Measurements from ENCODE around the gene PKNOX2.
A peak's percentile ranks its signal among the peaks of the same experiment; 100 is the strongest.

The PKNOX2 gene

DNA sequence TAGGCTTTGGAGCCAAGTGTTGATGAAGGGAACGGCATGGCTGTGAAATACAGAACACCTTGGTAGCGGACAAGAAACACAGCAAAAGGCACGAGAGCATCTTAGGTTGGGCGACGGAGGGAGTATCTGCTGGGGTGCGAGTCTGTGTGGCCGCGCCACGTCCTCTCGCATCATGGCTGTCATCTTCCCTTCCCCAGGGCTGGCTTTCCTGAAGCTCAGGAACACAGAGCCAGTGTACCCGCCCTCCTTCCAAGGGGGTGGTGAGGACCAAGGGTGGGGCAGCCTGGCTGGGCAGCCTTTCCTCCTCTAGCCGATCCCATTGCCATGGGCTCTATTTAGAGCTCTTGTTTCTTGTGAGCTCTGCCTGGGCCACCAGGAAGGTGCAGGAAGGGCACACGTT, 177.1 kb downstream of the PKNOX2 start:
- no peak for DNase-seq (ENCODE audit: low read depth)

DNA sequence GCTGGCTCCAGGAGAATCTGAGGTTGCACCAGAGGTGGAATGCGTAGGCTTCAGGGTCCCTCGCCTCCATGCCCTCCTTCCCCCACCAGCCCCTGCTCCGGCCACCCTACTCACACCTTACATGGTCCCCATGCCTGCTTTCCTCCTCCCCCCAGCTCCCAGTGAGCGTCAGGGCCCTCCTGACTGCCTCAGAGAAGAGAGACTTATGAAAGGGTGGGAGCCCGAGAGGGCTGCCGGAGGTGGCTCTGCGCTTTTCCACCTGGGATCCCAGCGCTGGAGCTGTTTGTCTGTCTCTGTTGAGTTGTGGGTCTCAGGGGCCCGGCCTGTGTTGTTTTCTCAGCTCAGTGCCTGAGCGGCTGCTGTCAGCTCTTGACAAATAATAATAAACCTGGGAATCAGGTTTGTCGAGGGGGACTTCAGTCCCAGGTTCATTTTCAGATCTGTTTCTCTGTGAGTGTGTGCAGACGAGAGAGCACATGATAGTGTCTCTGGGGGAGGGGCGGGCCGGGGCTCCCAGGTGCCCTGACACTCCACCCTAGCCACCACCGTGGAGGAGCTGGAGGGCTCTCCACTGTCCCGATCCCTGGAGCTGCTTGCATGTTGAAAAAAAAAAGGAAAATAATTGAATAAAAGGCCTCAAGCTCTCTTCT, 177.9 kb downstream of the PKNOX2 start:
- no peak for DNase-seq (ENCODE audit: low read depth)

DNA sequence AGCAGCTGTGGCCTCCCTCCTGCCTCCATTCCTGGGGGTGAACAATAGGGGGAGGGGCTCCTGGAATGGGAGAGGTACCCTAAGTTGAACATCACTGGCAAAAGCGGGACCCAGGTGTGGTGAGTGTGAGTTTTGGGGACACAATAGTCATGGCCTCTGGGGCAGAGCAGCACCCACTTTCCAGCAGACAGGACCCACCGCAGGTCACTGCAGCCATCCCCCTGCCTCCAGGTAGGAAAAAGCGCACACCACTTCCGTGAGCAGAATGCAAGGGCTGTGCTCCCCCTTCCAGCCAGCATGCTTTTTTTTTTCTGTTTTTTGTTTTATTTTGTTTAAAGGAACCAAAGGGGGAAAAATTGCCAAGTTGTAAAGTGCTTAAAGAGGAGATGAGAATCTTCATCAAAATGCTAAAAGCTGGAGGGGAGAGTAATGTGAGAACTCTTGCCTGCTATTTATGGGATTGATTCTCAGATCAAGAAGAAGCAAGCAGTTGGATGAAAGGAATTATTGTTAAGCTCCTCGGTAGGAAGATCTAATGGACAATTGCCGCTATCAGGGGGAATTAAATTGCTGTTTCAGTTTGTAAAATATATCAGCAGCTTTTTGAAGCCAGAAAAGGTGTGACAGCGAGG, 178.7 kb downstream of the PKNOX2 start:
- no peak for DNase-seq (ENCODE audit: low read depth)

DNA sequence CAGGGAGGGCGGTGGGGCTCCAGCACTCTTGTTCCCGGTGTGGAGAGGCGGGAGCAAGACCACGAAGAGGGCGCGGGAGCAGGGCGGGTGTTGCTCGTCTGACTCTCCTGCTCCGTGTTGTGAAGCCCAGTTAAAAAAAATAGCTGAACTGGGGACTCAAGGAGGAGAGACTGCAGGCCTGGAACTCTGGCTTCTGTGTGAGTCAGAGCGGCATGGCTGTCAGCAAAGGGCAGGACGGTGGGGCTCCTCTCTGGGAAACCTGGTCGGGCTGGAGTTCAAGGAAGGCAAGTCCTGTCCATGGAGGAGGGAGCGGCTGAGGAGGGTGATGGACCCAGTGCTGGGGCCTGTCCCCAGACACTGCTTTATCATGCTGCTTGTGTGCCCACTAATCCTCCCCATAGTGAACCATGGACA, 179.2 kb downstream of the PKNOX2 start:
- no peak for DNase-seq (ENCODE audit: low read depth)

DNA sequence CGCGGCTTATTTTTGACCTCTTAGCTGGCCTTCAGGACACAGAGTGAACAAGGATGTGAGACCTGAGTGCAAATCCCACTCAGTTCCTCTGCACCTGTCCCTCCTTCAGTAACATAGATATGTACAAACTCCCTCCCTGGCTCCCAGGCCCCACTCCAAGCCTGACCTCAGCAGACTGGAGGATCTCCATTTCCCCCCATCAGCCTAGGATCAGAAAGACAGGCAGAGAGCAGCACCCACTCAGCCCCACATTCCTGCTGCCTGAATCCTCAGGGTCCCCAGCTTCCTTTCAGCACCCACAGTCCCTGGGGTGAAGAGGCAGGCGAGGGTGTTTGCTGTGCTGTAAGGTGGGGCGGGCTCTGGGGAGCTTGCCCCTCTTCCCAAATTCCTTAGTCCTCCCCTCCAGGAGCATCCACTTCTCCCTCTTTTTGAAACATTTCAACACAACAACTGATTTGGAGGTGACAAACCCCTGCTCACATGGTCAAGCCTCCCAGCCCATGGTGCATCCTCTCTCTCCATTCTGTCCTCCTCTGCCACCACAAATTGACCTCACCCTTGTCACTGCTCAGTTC, 180.4 kb downstream of the PKNOX2 start:
- DNase-seq (ENCODE audit: low read depth), result no peak

DNA sequence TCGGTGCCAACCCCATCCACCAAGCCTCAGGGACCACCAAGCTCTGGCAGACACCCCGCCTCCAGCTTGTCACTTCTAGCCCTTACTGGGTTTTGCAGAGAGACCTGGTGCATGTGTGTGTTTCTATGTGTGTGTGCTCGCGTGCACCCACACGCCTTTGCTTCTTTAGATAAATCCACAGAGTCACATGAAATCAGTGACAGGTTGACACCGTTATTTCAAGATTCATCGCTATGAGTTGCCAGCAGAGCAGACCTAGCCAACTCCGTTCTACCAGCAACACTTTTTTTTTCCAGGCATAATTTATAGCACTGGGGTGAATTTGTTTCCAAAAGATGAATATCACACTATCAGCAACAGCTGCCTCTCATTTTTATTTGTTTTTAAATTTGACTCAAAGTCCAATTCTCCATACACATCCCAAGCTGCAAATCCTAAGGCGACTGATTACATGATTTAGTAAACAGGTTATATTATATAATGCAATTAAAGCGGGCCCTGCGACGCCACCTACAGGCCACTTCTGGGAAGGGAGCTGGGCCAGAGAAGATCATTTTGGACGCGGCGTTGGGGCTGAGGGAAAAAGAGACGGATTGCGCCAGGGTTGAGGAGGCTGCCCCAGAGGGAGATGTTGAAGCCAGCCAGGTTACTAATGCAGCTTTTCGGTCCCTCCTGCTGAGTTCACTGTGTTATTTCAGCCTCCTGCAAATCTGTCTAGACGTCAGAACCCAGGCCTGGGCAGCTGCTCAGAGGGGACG, 181.0 kb downstream of the PKNOX2 start:
- peak; percentile 7 for DNase-seq (ENCODE audit: low read depth)

DNA sequence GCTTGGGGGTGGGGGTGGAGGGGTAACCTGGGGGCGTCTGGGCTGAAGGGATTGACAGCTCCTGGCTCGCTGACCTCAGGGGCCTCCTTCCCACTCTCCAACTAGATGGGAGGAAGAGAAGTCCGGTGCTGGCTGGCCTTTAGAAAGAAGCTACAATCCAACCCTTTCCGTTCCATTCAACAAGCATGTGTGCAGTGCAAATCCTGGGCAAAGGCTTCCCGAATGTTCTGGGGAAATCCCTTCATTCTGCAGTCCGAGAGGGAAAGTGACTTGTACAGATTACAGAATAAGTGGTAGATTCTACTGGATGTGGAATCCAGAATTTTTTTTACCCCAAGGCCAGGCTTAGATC, 181.6 kb downstream of the PKNOX2 start:
- no peak for DNase-seq (ENCODE audit: low read depth)

DNA sequence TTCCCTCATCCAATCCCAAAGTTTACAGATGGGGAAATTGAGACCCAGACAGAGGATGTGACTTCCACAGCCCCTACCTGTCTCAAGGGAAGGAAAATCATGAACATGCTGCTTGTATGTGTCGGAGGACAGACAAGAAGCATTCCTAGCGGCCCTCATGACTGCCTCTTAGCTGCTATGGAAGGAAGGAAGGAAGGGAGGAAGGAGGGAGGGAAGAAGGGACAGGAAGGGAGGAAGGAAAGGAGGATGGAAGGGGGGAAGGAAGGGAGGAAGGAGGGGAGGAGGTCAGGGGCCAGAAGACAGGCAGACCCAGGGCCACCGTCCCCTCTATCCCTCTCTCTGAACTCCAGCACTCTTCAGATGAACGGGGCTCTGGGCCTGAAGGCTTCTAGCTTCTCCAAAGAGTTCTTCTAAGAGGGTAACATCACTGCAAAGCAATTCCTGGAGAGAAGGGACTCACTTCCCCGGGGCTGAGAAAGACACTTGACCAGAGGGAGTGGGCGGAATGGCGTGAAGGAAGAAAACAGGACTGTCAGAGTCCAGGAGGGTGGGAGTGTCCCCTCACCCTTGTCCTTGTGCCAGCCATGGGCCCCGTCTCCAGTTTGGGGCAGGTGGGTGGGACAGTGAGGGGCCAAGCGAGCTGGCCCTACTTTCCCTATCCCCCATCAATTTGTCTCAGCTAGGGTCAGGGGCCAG, 182.2 kb downstream of the PKNOX2 start:
- no peak for DNase-seq (ENCODE audit: low read depth)

DNA sequence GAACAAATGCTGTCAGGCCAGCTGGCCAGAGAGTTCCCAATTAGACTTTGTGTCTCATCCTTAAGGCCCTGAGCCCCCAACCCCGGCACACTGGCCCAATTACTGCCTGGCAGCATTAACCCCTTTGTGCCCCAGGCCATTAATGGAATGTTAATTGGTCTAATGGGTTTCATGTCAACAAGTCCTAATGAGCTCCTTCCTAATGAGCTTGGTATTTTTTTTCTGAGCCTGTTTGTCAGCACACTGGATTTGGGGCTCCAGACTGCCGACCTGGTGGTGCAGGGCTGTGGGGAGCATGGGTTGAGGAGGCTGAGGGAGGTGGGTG, 182.7 kb downstream of the PKNOX2 start:
- no peak for DNase-seq (ENCODE audit: low read depth)

DNA sequence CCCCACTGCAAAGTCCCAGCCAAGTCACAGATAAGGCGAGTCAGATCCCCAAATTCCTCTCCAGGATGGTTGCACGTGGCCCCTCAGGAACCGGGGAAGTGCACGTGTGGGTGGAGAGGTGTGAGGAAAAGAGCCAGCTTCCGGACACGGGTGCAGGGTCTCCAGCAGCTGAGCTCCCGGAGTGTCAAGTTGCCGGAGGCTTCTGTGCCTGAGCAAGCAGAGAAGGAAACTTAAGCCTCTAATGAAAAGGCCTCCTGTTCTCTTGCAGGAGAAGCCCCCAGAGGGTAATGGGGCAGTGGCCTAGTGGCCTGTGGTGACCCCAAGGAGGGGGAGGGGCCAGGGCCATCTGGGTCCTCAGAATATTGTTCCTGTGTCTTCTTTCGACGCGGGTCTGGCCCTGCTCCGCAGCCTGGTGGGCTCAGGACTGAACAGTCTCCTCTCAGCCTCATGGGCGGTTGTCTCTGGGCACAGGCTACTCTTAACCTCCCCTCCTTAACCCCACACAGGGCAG, 183.6 kb downstream of the PKNOX2 start:
- DNase-seq (ENCODE audit: low read depth), result no peak

DNA sequence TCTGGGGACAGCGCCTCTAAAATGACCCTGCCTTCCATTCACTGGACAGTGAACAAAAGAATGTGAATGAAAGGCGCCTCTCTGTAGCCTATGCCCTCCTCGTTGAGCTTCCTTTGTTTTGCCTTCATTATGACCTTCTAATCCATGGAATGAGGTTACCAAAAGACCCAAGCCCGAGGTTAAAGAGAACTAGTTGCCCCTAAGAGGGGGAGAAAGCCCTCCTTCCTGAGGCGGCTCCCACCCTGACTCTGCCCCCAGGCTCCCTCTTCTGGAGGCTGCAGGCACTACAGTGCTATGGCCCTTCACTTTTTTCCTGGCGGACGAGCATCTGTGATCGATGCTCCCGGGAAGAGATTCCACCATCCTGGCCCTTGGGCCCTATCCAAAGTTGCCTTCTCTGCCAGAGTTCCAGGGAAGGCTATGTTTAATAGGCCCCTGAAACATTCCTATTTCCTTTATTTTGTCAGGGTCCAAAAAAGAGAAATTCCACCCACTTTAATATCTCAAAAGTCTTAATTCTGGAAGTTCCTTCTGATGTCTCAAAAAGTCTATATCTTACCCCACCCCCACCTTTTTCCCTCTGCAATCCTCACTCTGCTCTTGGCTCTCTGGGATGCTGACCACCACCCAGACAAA, 184.2 kb downstream of the PKNOX2 start:
- DNase-seq (ENCODE audit: low read depth), result peak; percentile 24

DNA sequence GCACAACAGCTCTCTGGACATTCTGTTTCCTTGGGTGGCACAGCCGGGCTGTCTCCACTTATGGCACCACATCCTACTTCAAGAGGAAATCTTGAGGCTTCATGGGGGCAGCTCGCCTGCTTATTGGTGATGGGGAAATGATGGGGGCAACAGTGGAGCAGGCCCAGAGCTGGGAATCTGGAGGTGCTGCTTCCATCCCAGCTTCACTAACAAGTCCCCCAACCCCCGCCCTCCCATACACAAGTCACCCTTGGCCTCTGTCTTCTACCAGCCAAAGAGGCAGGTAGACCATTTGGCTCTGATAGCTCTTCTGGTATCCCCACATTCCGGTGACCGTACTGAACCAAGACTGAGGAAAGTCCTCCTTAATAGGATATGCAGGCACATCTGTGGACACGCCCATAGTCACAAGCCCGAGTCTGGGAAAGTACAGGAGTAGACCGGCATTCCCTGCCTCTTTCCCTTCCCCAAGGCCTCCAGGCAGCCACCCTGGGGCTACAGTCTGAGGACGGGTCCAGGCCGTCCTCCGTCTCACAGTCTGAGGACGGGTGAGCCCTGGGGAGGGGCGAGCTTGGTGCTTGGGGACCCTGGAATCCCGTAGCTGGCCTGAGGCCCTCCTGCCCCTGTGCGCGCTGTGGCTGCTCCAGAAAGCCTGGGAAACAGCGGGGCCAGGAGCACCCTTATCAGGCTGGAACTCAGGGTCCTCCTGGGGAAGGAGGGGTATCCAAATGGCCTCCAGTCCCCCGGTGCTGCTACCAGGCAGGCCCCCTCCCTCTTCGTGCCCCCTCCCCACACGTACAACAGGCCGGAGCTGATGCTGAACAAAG, 185.9 kb downstream of the PKNOX2 start:
- no peak for DNase-seq (ENCODE audit: low read depth)

DNA sequence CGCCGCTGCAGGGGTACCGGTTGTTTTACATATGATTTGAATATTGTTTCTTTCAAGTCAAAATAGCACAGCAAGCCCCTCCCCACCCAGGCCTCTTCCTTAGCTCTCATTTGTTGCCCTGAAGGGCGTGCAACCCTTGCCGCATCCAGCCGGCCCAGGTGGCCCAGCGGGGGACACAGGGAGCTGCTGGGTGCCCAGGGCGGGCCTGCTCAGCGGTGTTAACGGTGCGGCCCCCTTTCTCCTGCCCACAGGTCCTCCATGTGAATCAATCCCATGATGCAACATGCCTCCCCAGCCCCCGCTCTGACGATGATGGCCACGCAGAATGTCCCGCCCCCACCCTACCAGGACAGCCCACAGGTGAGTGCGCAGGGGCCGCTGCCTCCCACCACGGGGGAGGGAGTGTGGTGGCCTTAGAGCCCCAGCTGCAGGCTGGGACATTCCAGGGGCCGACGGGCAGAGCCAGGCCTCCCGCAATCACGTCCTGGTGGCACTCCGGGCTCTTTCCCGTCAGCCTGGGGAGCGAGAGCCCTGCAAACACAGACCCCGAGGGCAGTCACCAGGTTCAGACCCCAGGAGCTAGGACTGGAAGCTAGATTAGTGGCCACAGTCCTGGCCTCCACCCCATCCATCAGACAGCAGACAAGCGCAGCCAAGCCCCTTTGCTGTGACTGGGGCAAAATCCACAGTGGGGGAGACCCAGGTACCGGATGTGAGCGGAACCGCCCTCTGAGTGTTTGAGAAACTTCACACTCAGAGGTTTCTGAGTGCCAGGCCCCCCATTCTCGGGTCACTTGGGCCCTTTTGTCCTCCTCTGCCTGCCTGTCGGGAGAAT, 186.7 kb downstream of the PKNOX2 start:
- DNase-seq (ENCODE audit: low read depth), result no peak

DNA sequence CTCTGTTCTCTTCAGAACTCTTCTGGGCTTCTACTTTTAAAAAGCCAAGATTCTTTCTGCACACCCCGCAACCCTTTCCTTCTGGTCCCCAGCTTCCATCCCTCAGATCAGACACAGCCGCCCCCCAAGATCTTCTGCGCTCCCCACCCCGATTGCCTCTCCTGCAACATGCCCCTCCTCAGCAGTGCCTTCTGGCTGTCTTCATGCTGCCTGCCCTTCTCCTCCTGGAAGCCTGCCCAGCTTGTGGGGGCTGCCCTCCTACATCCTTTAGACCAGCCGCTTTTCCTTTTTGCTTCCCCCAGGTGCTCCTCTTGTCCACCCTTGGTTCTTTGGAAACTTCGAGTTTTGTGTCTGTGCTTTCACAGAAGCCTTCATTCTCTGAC, 187.3 kb downstream of the PKNOX2 start:
- no peak for DNase-seq (ENCODE audit: low read depth)

DNA sequence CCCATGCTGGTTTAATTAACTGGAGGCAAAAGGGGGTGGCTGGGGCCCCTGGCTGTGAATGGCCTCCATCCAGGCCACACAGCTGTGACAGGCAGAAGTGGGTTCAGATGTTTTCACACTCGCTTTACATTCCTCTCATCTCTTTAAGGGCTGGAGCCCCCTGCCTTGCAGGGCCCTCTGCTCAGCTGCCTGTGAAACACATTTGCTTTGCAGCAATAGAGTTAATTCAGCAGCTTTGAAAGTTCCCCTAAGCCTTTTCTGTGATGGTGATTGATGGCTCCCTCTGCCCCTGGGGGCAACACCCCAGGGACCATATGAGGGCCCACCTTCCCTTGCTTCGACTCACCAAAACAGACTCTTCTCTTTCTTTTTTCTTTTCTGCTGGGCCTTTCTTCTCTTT, 192.2 kb downstream of the PKNOX2 start:
- no peak for DNase-seq (ENCODE audit: low read depth)

DNA sequence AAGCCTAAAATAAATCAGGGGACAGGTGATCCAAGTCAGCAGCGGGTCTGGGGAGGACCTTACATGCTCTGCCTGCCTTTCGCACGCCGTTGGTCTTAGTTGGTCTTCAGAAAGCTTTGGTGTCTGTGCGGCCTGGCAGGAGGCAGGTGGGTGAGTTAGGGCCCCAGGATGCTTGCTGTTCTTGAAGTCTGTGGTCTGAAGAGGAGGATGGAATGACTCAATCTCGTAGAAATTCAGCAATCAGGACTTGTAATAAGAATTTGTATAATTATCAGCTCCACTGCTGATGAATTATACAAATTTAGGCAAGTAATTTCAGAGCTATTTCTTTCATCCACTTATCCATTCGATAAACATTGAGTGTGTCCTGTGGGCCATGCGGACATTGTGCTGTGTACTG, 193.0 kb downstream of the PKNOX2 start:
- DNase-seq (ENCODE audit: low read depth), result no peak

DNA sequence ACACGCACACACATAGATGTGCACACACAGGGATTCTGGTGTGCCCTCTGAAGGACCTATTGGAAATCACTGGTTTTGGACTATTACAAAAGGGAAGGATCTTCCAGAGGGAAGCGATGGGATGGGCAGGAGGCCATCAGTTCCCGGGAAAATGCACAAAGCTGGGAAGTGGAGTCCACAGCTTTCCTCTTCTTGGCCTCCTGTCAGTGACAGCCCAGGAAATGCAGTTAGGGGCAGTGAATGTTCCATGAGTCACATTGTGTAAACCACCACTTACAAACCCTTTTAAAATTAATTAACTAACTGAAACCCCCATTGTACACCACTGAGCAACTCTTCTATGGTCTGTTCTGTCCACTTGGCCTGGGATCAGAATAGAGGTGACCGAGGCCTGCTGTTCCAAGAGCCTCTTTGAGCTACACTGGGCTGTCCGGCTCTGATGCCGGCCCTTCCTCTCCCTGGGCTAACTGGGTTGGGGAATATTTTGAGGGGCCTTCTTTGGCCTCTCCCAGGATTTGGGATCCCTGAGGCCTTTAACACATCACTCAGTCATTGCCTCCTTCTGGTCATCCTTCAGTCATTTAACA, 193.8 kb downstream of the PKNOX2 start:
- no peak for DNase-seq (ENCODE audit: low read depth)

DNA sequence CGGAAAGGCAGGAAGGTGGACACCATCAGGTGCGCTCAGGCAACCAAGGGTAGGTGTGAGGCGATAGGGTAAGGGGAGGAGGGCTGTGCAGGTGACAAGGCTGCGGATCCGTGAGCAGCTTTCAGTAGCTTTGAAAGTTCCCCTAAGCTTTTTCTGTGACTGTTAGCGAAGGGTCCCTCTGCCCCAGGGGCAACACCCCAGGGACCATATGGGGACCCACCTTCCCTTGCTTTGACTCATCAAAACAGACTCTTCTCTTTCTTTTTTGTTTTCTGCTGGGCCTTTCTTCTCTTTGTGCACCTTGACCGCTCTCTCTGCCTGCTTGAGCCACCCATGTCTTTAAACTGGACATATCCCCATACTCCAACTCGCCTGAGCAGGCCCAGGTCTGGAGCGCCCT, 194.6 kb downstream of the PKNOX2 start:
- DNase-seq (ENCODE audit: low read depth), result no peak

DNA sequence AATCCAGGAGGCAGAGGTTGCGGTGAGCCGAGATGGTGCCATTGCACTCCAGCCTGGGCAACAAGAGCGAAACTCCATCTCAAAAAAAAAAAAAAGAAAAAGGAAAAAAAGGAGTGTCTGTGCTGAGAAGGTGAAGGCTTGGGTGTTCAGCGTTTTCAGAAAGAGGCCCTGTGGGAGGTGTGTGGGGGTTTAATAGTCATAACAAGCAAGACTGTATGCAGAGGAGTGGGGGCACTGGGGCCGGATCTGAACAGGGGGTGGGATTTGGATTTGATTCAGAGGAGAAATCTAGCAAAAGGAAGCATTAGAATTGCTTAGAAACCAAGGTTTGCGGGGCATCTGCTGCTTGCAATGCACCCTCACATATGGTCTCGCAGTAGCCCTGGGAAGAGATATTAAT, 195.5 kb downstream of the PKNOX2 start:
- no peak for DNase-seq (ENCODE audit: low read depth)
